Activated T-helper 2 cell treated with anti-CD3 and anti-CD28 coated beads, Interferon-gamma antibody, Interleukin-2, Interleukin-4, amounts not matched to agents 10 μg/mL and 5 μg/mL and 100 μg/mL, durations not matched to agents 14 hours and 24 hours and 36 hours (primary cell): Measurements from ENCODE around the gene ORC3. TPM values are rescaled to one million over a fixed set of nuclear protein-coding genes. Genes with fewer than 3 reads are reported as not detected.
"Not testable (repeated sequence)": the region's sequence is repeated elsewhere in the genome, so short reads cannot be mapped to it uniquely, and the experiment has no call there.

Experiments
- DNase-seq: peaks from one replicate; pipeline ENCODE4 v3.0.0; 2021; ENCODE audit warnings: low spot score
- H3K27ac Mint-ChIP-seq: one replicate; pipeline ENCODE4 v1.8.0; 2021; ENCODE audit warnings: mixed read lengths
- H3K27me3 Mint-ChIP-seq: one replicate; pipeline ENCODE4 v1.8.0; 2021; ENCODE audit warnings: low read depth, mixed read lengths
- H3K36me3 Mint-ChIP-seq: one replicate; pipeline ENCODE4 v1.8.0; 2021; ENCODE audit warnings: low read depth, mixed read lengths
- H3K4me1 Mint-ChIP-seq: one replicate; pipeline ENCODE4 v1.8.0; 2021; ENCODE audit warnings: low read depth, mixed read lengths
- H3K4me3 Mint-ChIP-seq: one replicate; pipeline ENCODE4 v1.8.0; 2021; ENCODE audit warnings: low read depth, mild to moderate bottlenecking, moderate library complexity, mixed read lengths
- H3K9me3 Mint-ChIP-seq: one replicate; pipeline ENCODE4 v1.8.0; 2021; ENCODE audit warnings: mixed read lengths
- intact Hi-C: fragments of 100-400 bp; cut with micrococcal nuclease; formaldehyde crosslinking; loops from one replicate; pipeline ENCODE4 v1.15.1; 2023
- total RNA-seq: library from RNA; stranded (reverse); gene quantifications from 2 replicates; pipeline ENCODE4 v1.2.3, GENCODE V29; 2022

The ORC3 gene
- total RNA-seq, 1 donor from 2014 or later = 31.9 TPM

GRCh38 chr6:87670707-87671106 is 80.8 kb downstream of the ORC3 start:
- no peak for DNase-seq
- Mint-ChIP-seq H3K27ac (no peak overlapping the region), H3K9me3 (no peaks in the 10 kb centered on the region), H3K27me3 (no peaks in the 10 kb centered on the region), H3K4me1 (peaks cover 10% of the 10 kb centered on the region), H3K4me3 (no peak overlapping the region), H3K36me3 (peaks cover 63% of the 10 kb centered on the region)
- intact Hi-C loops = no loop called here

- Mint-ChIP-seq H3K9me3 (no peaks in the 10 kb centered on the region), H3K27me3 (no peaks in the 10 kb centered on the region), H3K27ac (no peak overlapping the region), H3K4me3 (no peak overlapping the region), H3K4me1 (peaks cover 10% of the 10 kb centered on the region), H3K36me3 (peaks cover 67% of the 10 kb centered on the region)
- intact Hi-C loops = no loop called here
- no peak for DNase-seq
Observed at GRCh38 chr6:87671555-87672029, 81.7 kb downstream of the ORC3 start.

- Mint-ChIP-seq H3K4me1 (peaks cover 13% of the 10 kb centered on the region), H3K9me3 (no peaks in the 10 kb centered on the region), H3K36me3 (peaks cover 65% of the 10 kb centered on the region), H3K27ac (no peak overlapping the region), H3K4me3 (no peak overlapping the region), H3K27me3 (no peaks in the 10 kb centered on the region)
- intact Hi-C loops = no loop called here
- DNase-seq = no peak
Observed at GRCh38 chr6:87672641-87673040, 82.7 kb downstream of the ORC3 start.

- Mint-ChIP-seq H3K4me1 (peaks cover 16% of the 10 kb centered on the region), H3K27me3 (no peaks in the 10 kb centered on the region), H3K4me3 (no peak overlapping the region), H3K27ac (no peak overlapping the region), H3K36me3 (peaks cover 66% of the 10 kb centered on the region), H3K9me3 (no peaks in the 10 kb centered on the region)
- no peak for DNase-seq
- intact Hi-C loops = no loop called here
Observed at GRCh38 chr6:87673237-87673636, 83.3 kb downstream of the ORC3 start.

DNA sequence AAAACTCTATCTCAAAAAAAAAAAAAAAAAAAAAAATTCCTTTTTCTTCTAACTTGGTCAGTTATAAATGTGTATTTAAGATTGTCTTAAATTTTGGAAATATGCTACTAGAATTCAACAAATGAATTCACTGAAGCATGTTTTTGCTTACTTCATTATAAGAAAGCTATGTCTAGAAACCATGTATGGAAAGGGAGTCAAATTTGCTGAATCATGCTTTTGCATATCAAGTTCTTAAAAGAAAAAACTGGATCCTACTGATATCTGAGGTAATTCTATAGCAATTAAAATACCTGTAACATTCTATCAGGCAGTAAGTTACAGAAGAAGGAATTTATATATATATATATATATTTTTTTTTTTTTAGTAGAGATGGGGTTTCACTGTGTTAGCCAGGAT is 84.4 kb downstream of the ORC3 start:
- H3K36me3 Mint-ChIP-seq = peaks cover 74% of the 10 kb centered on the region

GRCh38 chr6:87675004-87675681 is 85.2 kb downstream of the ORC3 start:
- Mint-ChIP-seq H3K4me3 (no peak overlapping the region), H3K36me3 (peaks cover 76% of the 10 kb centered on the region), H3K4me1 (peaks cover 20% of the 10 kb centered on the region), H3K27ac (no peak overlapping the region), H3K27me3 (no peaks in the 10 kb centered on the region), H3K9me3 (no peaks in the 10 kb centered on the region)
- intact Hi-C loops = no loop called here
- DNase-seq = no peak

More for the DNA sequence above, 84.4 kb downstream of the ORC3 start:
- Mint-ChIP-seq H3K27ac (no peak overlapping the region), H3K4me3 (no peak overlapping the region), H3K9me3 (no peaks in the 10 kb centered on the region), H3K4me1 (peaks cover 16% of the 10 kb centered on the region), H3K27me3 (no peaks in the 10 kb centered on the region)
- no peak for DNase-seq
- intact Hi-C loops = no loop called here

DNA sequence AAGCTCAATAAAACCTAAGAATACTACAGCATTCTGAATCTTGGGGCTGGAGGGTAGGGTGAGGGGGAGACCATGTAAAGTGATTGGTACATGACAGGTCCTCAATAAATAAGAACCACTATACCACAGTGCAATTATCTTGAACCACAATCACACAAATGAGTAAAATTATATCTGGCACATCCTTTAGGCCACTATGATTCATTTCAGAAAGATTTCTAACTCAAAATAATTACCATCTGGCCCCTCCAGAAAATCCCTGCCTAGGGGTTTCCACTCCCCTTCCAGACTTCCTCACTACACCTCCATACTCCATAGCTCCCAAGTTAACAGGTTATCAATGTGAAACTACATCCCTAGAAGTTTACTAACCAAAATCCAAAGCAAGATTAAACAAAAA is 92.4 kb downstream of the ORC3 start:
- Mint-ChIP-seq H3K4me3 (no peak overlapping the region), H3K27me3 (no peaks in the 10 kb centered on the region), H3K36me3 (peaks cover 66% of the 10 kb centered on the region), H3K9me3 (no peaks in the 10 kb centered on the region), H3K27ac (no peak overlapping the region), H3K4me1 (peaks cover 36% of the 10 kb centered on the region)
- DNase-seq = no peak
- intact Hi-C loops = loop anchor here (1.0 kb wide), 1 partner anchor 16 kb away; no protein-coding TSS in a partner anchor

GRCh38 chr6:87683890-87684289 is 94.0 kb downstream of the ORC3 start:
- no peak overlapping the region for H3K4me3 Mint-ChIP-seq
- DNase-seq = no peak
- peaks cover 54% of the 10 kb centered on the region for H3K36me3 Mint-ChIP-seq
- peaks cover 30% of the 10 kb centered on the region for H3K4me1 Mint-ChIP-seq
- intact Hi-C loops = no loop called here
- no peaks in the 10 kb centered on the region for H3K27me3 Mint-ChIP-seq
- no peak overlapping the region for H3K27ac Mint-ChIP-seq
- no peaks in the 10 kb centered on the region for H3K9me3 Mint-ChIP-seq

GRCh38 chr6:87684895-87685654 is 95.1 kb downstream of the ORC3 start:
- no peak overlapping the region for H3K4me3 Mint-ChIP-seq
- peaks cover 47% of the 10 kb centered on the region for H3K36me3 Mint-ChIP-seq
- no peak for DNase-seq
- H3K4me1 Mint-ChIP-seq = peaks cover 27% of the 10 kb centered on the region
- H3K27me3 Mint-ChIP-seq = no peaks in the 10 kb centered on the region
- intact Hi-C loops = no loop called here
- H3K9me3 Mint-ChIP-seq = no peaks in the 10 kb centered on the region
- no peak overlapping the region for H3K27ac Mint-ChIP-seq

GRCh38 chr6:87686636-87687205 is 96.8 kb downstream of the ORC3 start:
- intact Hi-C loops, H3K9me3 Mint-ChIP-seq: not testable (repeated sequence)

GRCh38 chr6:87687296-87687695 is 97.4 kb downstream of the ORC3 start:
- H3K9me3 Mint-ChIP-seq = no peaks in the 10 kb centered on the region
- peaks cover 25% of the 10 kb centered on the region for H3K4me1 Mint-ChIP-seq
- H3K27ac Mint-ChIP-seq = no peak overlapping the region
- no peak overlapping the region for H3K4me3 Mint-ChIP-seq
- intact Hi-C loops = no loop called here
- peaks cover 39% of the 10 kb centered on the region for H3K36me3 Mint-ChIP-seq
- H3K27me3 Mint-ChIP-seq = no peaks in the 10 kb centered on the region
- DNase-seq = no peak

More at GRCh38 chr6:87686636-87687205, 96.8 kb downstream of the ORC3 start:
- H3K27ac Mint-ChIP-seq, DNase-seq, H3K27me3 Mint-ChIP-seq, H3K4me3 Mint-ChIP-seq: not testable (repeated sequence)
- H3K36me3 Mint-ChIP-seq = peaks cover 42% of the 10 kb centered on the region
- H3K4me1 Mint-ChIP-seq = peaks cover 27% of the 10 kb centered on the region

DNA sequence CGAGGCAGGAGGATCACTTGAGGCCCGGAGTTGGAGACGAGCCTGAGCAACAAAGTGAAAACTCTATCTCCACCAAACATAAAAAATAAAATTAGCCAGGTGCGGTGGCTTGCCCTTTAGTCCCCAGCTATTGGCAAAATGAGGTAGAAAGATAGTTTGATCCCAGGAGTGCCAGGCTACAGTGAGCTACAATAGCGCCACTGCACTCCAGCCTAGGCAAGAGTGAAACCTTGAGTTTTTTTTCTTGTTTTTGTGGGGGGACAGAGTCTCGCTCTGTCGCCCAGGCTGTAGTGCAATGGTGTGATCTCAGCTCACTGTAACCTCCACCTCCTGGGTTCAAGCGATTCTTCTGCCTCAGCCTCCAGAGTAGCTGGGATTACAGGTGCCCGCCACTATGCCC is 98.0 kb downstream of the ORC3 start:
- H3K4me3 Mint-ChIP-seq, DNase-seq, H3K27me3 Mint-ChIP-seq, intact Hi-C loops, H3K27ac Mint-ChIP-seq, H3K9me3 Mint-ChIP-seq: not testable (repeated sequence)
- Mint-ChIP-seq H3K4me1 (peaks cover 21% of the 10 kb centered on the region), H3K36me3 (peaks cover 41% of the 10 kb centered on the region)

DNA sequence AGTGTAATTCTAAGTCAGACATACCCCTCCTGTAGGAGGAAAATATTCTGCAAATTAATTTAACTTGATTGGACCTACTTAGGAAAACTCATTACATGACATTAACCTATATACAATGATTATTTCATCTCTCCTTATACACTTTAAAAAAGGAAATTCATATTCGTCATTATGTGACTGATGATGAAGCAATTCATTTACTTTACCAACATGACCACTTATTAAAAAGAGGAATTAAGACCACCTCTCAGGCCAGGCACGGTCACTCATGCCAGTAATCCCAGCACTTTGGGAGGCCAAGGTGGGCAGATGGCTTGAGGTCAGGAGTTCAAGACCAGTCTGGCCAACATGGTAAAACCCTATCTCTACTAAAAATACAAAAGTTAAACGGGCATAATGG is 100.5 kb downstream of the ORC3 start:
- Mint-ChIP-seq H3K27ac (no peak overlapping the region), H3K4me1 (peaks cover 18% of the 10 kb centered on the region), H3K27me3 (no peaks in the 10 kb centered on the region), H3K9me3 (no peaks in the 10 kb centered on the region), H3K36me3 (peaks cover 44% of the 10 kb centered on the region), H3K4me3 (no peak overlapping the region)
- DNase-seq = no peak
- intact Hi-C loops = no loop called here
